ENCODE data around the gene KCTD1. TPM values are rescaled to one million over a fixed set of nuclear protein-coding genes. Genes with fewer than 3 reads are reported as not detected.

The KCTD1 gene
- total and polyA plus RNA-seq, 2 donors: 9.3 to 31.8 TPM

GRCh38 chr18:26544451-26544850 lies 3.9 kb downstream of the KCTD1 start:
- Histone ChIP-seq H3K27me3 (ENCODE audit: control insufficient read depth in 2 of 2, insufficient read depth in 1 of 2, low read length in 1 of 2) (peaks cover 6 to 32% of the 10 kb centered on the region in 2 donors), H3K36me3 (ENCODE audit: control insufficient read depth in 2 of 2, insufficient read depth in 2 of 2, low read length in 1 of 2) (no peaks in the 10 kb centered on the region), H3K9me3 (ENCODE audit: control insufficient read depth in 2 of 2, insufficient read depth in 1 of 2, low read length in 1 of 2) (no peaks in the 10 kb centered on the region), H3K4me1 (ENCODE audit: control insufficient read depth in 2 of 2, insufficient read depth in 2 of 2, low read length in 2 of 2) (peaks cover 13 to 16% of the 10 kb centered on the region in 2 donors), H3K27ac (ENCODE audit: low read depth in 1 of 2, low read length in 1 of 2) (no peak overlapping the region), H3K4me3 (ENCODE audit: low read length in 2 of 2) (no peak overlapping the region)
- DNase-seq (ENCODE audit: low read depth in 6 of 9, low spot score in 9 of 9): no peak
- WGBS: 91% methylated on average over 4 of the region's 4 CpGs

- Histone ChIP-seq H3K36me3 (ENCODE audit: control insufficient read depth in 2 of 2, insufficient read depth in 2 of 2, low read length in 1 of 2) (no peaks in the 10 kb centered on the region), H3K4me3 (ENCODE audit: low read length in 2 of 2) (no peak overlapping the region), H3K9me3 (ENCODE audit: control insufficient read depth in 2 of 2, insufficient read depth in 1 of 2, low read length in 1 of 2) (no peaks in the 10 kb centered on the region), H3K27me3 (ENCODE audit: control insufficient read depth in 2 of 2, insufficient read depth in 1 of 2, low read length in 1 of 2) (peaks cover 0 to 21% of the 10 kb centered on the region in 2 donors), H3K27ac (ENCODE audit: low read depth in 1 of 2, low read length in 1 of 2) (no peak overlapping the region), H3K4me1 (ENCODE audit: control insufficient read depth in 2 of 2, insufficient read depth in 2 of 2, low read length in 2 of 2) (peaks cover 6 to 14% of the 10 kb centered on the region in 2 donors)
- WGBS: 90% methylated on average over 1 of the region's 1 CpG
- no peak for DNase-seq (ENCODE audit: low read depth in 6 of 9, low spot score in 9 of 9)
Observed at GRCh38 chr18:26543373-26543772, 5.0 kb downstream of the KCTD1 start.

- DNase-seq (ENCODE audit: low read depth in 6 of 9, low spot score in 9 of 9): no peak
- Histone ChIP-seq H3K27ac (ENCODE audit: low read depth in 1 of 2, low read length in 1 of 2) (no peak overlapping the region), H3K9me3 (ENCODE audit: control insufficient read depth in 2 of 2, insufficient read depth in 1 of 2, low read length in 1 of 2) (no peaks in the 10 kb centered on the region), H3K4me3 (ENCODE audit: low read length in 2 of 2) (no peak overlapping the region), H3K4me1 (ENCODE audit: control insufficient read depth in 2 of 2, insufficient read depth in 2 of 2, low read length in 2 of 2) (peaks cover 0 to 3% of the 10 kb centered on the region in 2 donors), H3K27me3 (ENCODE audit: control insufficient read depth in 2 of 2, insufficient read depth in 1 of 2, low read length in 1 of 2) (no peaks in the 10 kb centered on the region), H3K36me3 (ENCODE audit: control insufficient read depth in 2 of 2, insufficient read depth in 2 of 2, low read length in 1 of 2) (no peaks in the 10 kb centered on the region)
- WGBS: 81% methylated on average over 6 of the region's 6 CpGs
Observed at GRCh38 chr18:26540043-26540628, 8.2 kb downstream of the KCTD1 start.

- Histone ChIP-seq H3K27ac (ENCODE audit: low read depth in 1 of 2, low read length in 1 of 2) (no peak overlapping the region), H3K4me1 (ENCODE audit: control insufficient read depth in 2 of 2, insufficient read depth in 2 of 2, low read length in 2 of 2) (peaks cover 0 to 3% of the 10 kb centered on the region in 2 donors), H3K27me3 (ENCODE audit: control insufficient read depth in 2 of 2, insufficient read depth in 1 of 2, low read length in 1 of 2) (no peaks in the 10 kb centered on the region), H3K36me3 (ENCODE audit: control insufficient read depth in 2 of 2, insufficient read depth in 2 of 2, low read length in 1 of 2) (no peaks in the 10 kb centered on the region), H3K9me3 (ENCODE audit: control insufficient read depth in 2 of 2, insufficient read depth in 1 of 2, low read length in 1 of 2) (no peaks in the 10 kb centered on the region), H3K4me3 (ENCODE audit: low read length in 2 of 2) (no peak overlapping the region)
- peak in 1 of 9 donors; percentile 11 for DNase-seq (ENCODE audit: low read depth in 6 of 9, low spot score in 9 of 9)
- WGBS: 86% methylated on average over 2 of the region's 2 CpGs
Observed at GRCh38 chr18:26538524-26538923, 9.8 kb downstream of the KCTD1 start.

GRCh38 chr18:26536664-26537063 lies 11.7 kb downstream of the KCTD1 start:
- peaks cover 0 to 3% of the 10 kb centered on the region in 2 donors for H3K4me1 ChIP-seq (ENCODE audit: control insufficient read depth in 2 of 2, insufficient read depth in 2 of 2, low read length in 2 of 2)
- no peaks in the 10 kb centered on the region for H3K9me3 ChIP-seq (ENCODE audit: control insufficient read depth in 2 of 2, insufficient read depth in 1 of 2, low read length in 1 of 2)
- no peak overlapping the region for H3K4me3 ChIP-seq (ENCODE audit: low read length in 2 of 2)
- H3K27ac ChIP-seq (ENCODE audit: low read depth in 1 of 2, low read length in 1 of 2): no peak overlapping the region
- no peak for DNase-seq (ENCODE audit: low read depth in 6 of 9, low spot score in 9 of 9)
- 97% methylated on average over 4 of the region's 4 CpGs for WGBS
- H3K36me3 ChIP-seq (ENCODE audit: control insufficient read depth in 2 of 2, insufficient read depth in 2 of 2, low read length in 1 of 2): no peaks in the 10 kb centered on the region
- no peaks in the 10 kb centered on the region for H3K27me3 ChIP-seq (ENCODE audit: control insufficient read depth in 2 of 2, insufficient read depth in 1 of 2, low read length in 1 of 2)

GRCh38 chr18:26536032-26536431 lies 12.3 kb downstream of the KCTD1 start:
- Histone ChIP-seq H3K36me3 (ENCODE audit: control insufficient read depth in 2 of 2, insufficient read depth in 2 of 2, low read length in 1 of 2) (no peaks in the 10 kb centered on the region), H3K4me3 (ENCODE audit: low read length in 2 of 2) (no peak overlapping the region), H3K4me1 (ENCODE audit: control insufficient read depth in 2 of 2, insufficient read depth in 2 of 2, low read length in 2 of 2) (peaks cover 0 to 3% of the 10 kb centered on the region in 2 donors), H3K9me3 (ENCODE audit: control insufficient read depth in 2 of 2, insufficient read depth in 1 of 2, low read length in 1 of 2) (no peaks in the 10 kb centered on the region), H3K27me3 (ENCODE audit: control insufficient read depth in 2 of 2, insufficient read depth in 1 of 2, low read length in 1 of 2) (no peaks in the 10 kb centered on the region), H3K27ac (ENCODE audit: low read depth in 1 of 2, low read length in 1 of 2) (no peak overlapping the region)
- no peak for DNase-seq (ENCODE audit: low read depth in 6 of 9, low spot score in 9 of 9)
- WGBS: 96% methylated on average over 1 of the region's 1 CpG

- Histone ChIP-seq H3K9me3 (ENCODE audit: control insufficient read depth in 2 of 2, insufficient read depth in 1 of 2, low read length in 1 of 2) (no peaks in the 10 kb centered on the region), H3K36me3 (ENCODE audit: control insufficient read depth in 2 of 2, insufficient read depth in 2 of 2, low read length in 1 of 2) (no peaks in the 10 kb centered on the region), H3K4me1 (ENCODE audit: control insufficient read depth in 2 of 2, insufficient read depth in 2 of 2, low read length in 2 of 2) (peaks cover 0 to 3% of the 10 kb centered on the region in 2 donors), H3K27me3 (ENCODE audit: control insufficient read depth in 2 of 2, insufficient read depth in 1 of 2, low read length in 1 of 2) (no peaks in the 10 kb centered on the region), H3K27ac (ENCODE audit: low read depth in 1 of 2, low read length in 1 of 2) (no peak overlapping the region), H3K4me3 (ENCODE audit: low read length in 2 of 2) (no peak overlapping the region)
- DNase-seq (ENCODE audit: low read depth in 6 of 9, low spot score in 9 of 9): no peak
Observed at GRCh38 chr18:26535630-26536029, 12.7 kb downstream of the KCTD1 start.

- Histone ChIP-seq H3K27ac (ENCODE audit: low read depth in 1 of 2, low read length in 1 of 2) (no peak overlapping the region), H3K4me1 (ENCODE audit: control insufficient read depth in 2 of 2, insufficient read depth in 2 of 2, low read length in 2 of 2) (no peaks in the 10 kb centered on the region), H3K36me3 (ENCODE audit: control insufficient read depth in 2 of 2, insufficient read depth in 2 of 2, low read length in 1 of 2) (no peaks in the 10 kb centered on the region), H3K9me3 (ENCODE audit: control insufficient read depth in 2 of 2, insufficient read depth in 1 of 2, low read length in 1 of 2) (no peaks in the 10 kb centered on the region), H3K4me3 (ENCODE audit: low read length in 2 of 2) (no peak overlapping the region), H3K27me3 (ENCODE audit: control insufficient read depth in 2 of 2, insufficient read depth in 1 of 2, low read length in 1 of 2) (no peaks in the 10 kb centered on the region)
- 96% methylated on average over 9 of the region's 9 CpGs for WGBS
- DNase-seq (ENCODE audit: low read depth in 6 of 9, low spot score in 9 of 9): no peak
Observed at GRCh38 chr18:26532367-26533340, 15.7 kb downstream of the KCTD1 start.

- no peaks in the 10 kb centered on the region for H3K4me1 ChIP-seq (ENCODE audit: control insufficient read depth in 2 of 2, insufficient read depth in 2 of 2, low read length in 2 of 2)
- H3K27ac ChIP-seq (ENCODE audit: low read depth in 1 of 2, low read length in 1 of 2): no peak overlapping the region
- H3K27me3 ChIP-seq (ENCODE audit: control insufficient read depth in 2 of 2, insufficient read depth in 1 of 2, low read length in 1 of 2): no peaks in the 10 kb centered on the region
- DNase-seq (ENCODE audit: low read depth in 6 of 9, low spot score in 9 of 9): no peak
- no peak overlapping the region for H3K4me3 ChIP-seq (ENCODE audit: low read length in 2 of 2)
- H3K36me3 ChIP-seq (ENCODE audit: control insufficient read depth in 2 of 2, insufficient read depth in 2 of 2, low read length in 1 of 2): no peaks in the 10 kb centered on the region
- WGBS: 85% methylated on average over 4 of the region's 4 CpGs
- H3K9me3 ChIP-seq (ENCODE audit: control insufficient read depth in 2 of 2, insufficient read depth in 1 of 2, low read length in 1 of 2): no peaks in the 10 kb centered on the region
Observed at GRCh38 chr18:26531605-26532298, 16.6 kb downstream of the KCTD1 start.

Data from thymus (tissue), 11 donors.